HCT116 (cell line): Measurements from ENCODE around the gene E2F6. TPM values are rescaled to one million over a fixed set of nuclear protein-coding genes. Genes with fewer than 3 reads are reported as not detected.

Source experiments
- ATAC-seq: fragments of 200-7000 bp; cut with Tn5 transposase; 2 replicates; pipeline ENCODE4 v1.9.1; 2020; ENCODE audit warnings: mild to moderate bottlenecking, moderate library complexity
- BruUV-seq: library from RNA; stranded (reverse); fragments of 400-500 nt; replicated peaks from 2 replicates; lab custom pipeline; 2021; lab: Mats Ljungman, UMichigan
- CTCF ChIA-PET: fragments of 300-600 bp; sonication (Branson Sonifier 250); formaldehyde crosslinking; loops from one replicate; lab custom pipeline; 2021; ENCODE audit warnings: antibody characterized with exemption; lab: Charles Lee
- POLR2A ChIA-PET: fragments of 300-600, 350-600 bp; sonication (Branson Sonifier 250); formaldehyde crosslinking; loops from one replicate; lab custom pipeline; 2021; ENCODE audit warnings: antibody characterized with exemption; lab: Charles Lee
- RAD21 ChIA-PET, 2 experiments: fragments of 300-600 bp; sonication (Branson Sonifier 250); formaldehyde crosslinking; loops; one replicate each; lab custom pipeline; 2023; ENCODE audit warnings: low total read pairs in 2 of 2; ENCODE audit not compliant: uncharacterized antibody in 2 of 2, unreplicated experiment in 2 of 2, low non-redundant PET in 1 of 2; lab: Charles Lee
- DNase-seq: peaks from one replicate; pipeline ENCODE4 v3.0.0-alpha.2; 2010; ENCODE audit warnings: low read depth, low spot score
- H2AFZ ChIP-seq: fragments of 200-600 bp; shearing (Covaris generic), sonication (generic); 2 replicates; pipeline ENCODE4 v1.6.1; 2017; ENCODE audit warnings: low read depth, mixed run types, mixed read lengths, antibody characterized with exemption, low read length; ENCODE audit not compliant: poor library complexity, severe bottlenecking
- H3K27ac ChIP-seq: 2 replicates; pipeline ENCODE4 v1.5.1; 2012; ENCODE audit warnings: low read depth, low read length
- H3K27me3 ChIP-seq: fragments of 200-600 bp; sonication (generic); 2 replicates; pipeline ENCODE4 v1.6.1; 2016; ENCODE audit warnings: mixed run types, low read length, mixed read lengths; ENCODE audit not compliant: insufficient read depth
- H3K36me3 ChIP-seq, 2 experiments: fragments of 200-500 bp in 1 of 2; fragments of 200-600 bp in 1 of 2; sonication (Bioruptor generic) in 1 of 2; sonication (generic) in 1 of 2; 2 replicates each; pipeline versions ENCODE4 v1.5.1 to v1.6.1; 2014 to 2016; ENCODE audit warnings: low read length in 2 of 2, inconsistent platforms in 1 of 2, mixed read lengths in 1 of 2, mixed run types in 1 of 2; ENCODE audit not compliant: insufficient read depth in 2 of 2, control insufficient read depth in 1 of 2
- H3K4me1 ChIP-seq, 2 experiments: fragments of 200-600 bp in 1 of 2; sonication (generic) in 1 of 2; 2 replicates each; pipeline versions ENCODE4 v1.5.1 to v1.6.1; 2012 to 2017; ENCODE audit warnings: low read length in 2 of 2, inconsistent platforms in 1 of 2, mild to moderate bottlenecking in 1 of 2, mixed read lengths in 1 of 2, mixed run types in 1 of 2, moderate library complexity in 1 of 2; ENCODE audit not compliant: insufficient read depth in 2 of 2, control insufficient read depth in 1 of 2
- H3K4me2 ChIP-seq: fragments of 200-600 bp; sonication (generic); 2 replicates; pipeline ENCODE4 v1.6.1; 2017; ENCODE audit warnings: mixed run types, low read length, mixed read lengths
- H3K4me3 ChIP-seq, 2 experiments: fragments of 200-600 bp in 1 of 2; sonication (generic) in 1 of 2; replicated peaks in 1 of 2; 2 replicates each; pipeline ENCODE4 v1.5.1; 2011 to 2016; ENCODE audit warnings: low read length in 2 of 2, control low read depth in 1 of 2, low read depth in 1 of 2, mild to moderate bottlenecking in 1 of 2, mixed read lengths in 1 of 2, mixed run types in 1 of 2
- H3K79me2 ChIP-seq: fragments of 200-600 bp; sonication (generic); 2 replicates; pipeline ENCODE4 v1.6.1; 2017; ENCODE audit warnings: mild to moderate bottlenecking, mixed run types, low read length, moderate library complexity, mixed read lengths; ENCODE audit not compliant: insufficient read depth
- H3K9ac ChIP-seq: fragments of 200-600 bp; sonication (generic); 2 replicates; pipeline ENCODE4 v1.6.1; 2016; ENCODE audit warnings: low read length, mixed read lengths
- H3K9me2 ChIP-seq: fragments of 200-600 bp; sonication (generic), shearing (Covaris generic); 2 replicates; pipeline ENCODE4 v1.6.1; 2017; ENCODE audit warnings: mixed run types, mild to moderate bottlenecking, moderate library complexity; ENCODE audit not compliant: insufficient read depth
- H3K9me3 ChIP-seq, 2 experiments: fragments of 200-500 bp in 1 of 2; fragments of 200-600 bp in 1 of 2; sonication (Bioruptor generic) in 1 of 2; sonication (generic) in 1 of 2; 2 replicates each; pipeline ENCODE4 v1.6.1; 2014 to 2017; ENCODE audit warnings: low read length in 2 of 2, mixed read lengths in 2 of 2, inconsistent platforms in 1 of 2, low read depth in 1 of 2, mild to moderate bottlenecking in 1 of 2, mixed run types in 1 of 2, moderate library complexity in 1 of 2; ENCODE audit not compliant: control insufficient read depth in 1 of 2, insufficient read depth in 1 of 2
- H4K20me1 ChIP-seq: fragments of 200-600 bp; sonication (generic), shearing (Covaris generic); 2 replicates; pipeline ENCODE4 v1.6.1; 2017; ENCODE audit warnings: mixed run types, mild to moderate bottlenecking, moderate library complexity; ENCODE audit not compliant: insufficient read depth
- CBX3 ChIP-seq: IDR thresholded peaks from 2 replicates; pipeline ENCODE4 v1.6.1; 2012; ENCODE audit warnings: low read depth
- CEBPB ChIP-seq: IDR thresholded peaks from 2 replicates; pipeline ENCODE4 v1.6.1; 2012; ENCODE audit warnings: low read depth
- EGR1 ChIP-seq: IDR thresholded peaks from 2 replicates; pipeline ENCODE4 v1.6.1; 2012; ENCODE audit warnings: low read depth
- ELF1 ChIP-seq: IDR thresholded peaks from 2 replicates; pipeline ENCODE4 v1.6.1; 2012; ENCODE audit warnings: low read depth, borderline replicate concordance
- EZH2 ChIP-seq: fragments of 200-600 bp; sonication (generic); IDR thresholded peaks from 2 replicates; pipeline ENCODE4 v1.6.1; 2017; ENCODE audit warnings: antibody characterized with exemption, mixed run types
- EZH2phosphoT487 ChIP-seq: fragments of 200-600 bp; IDR thresholded peaks from 2 replicates; pipeline ENCODE4 v1.6.1; 2018; ENCODE audit warnings: antibody characterized with exemption, borderline replicate concordance
- FOSL1 ChIP-seq: IDR thresholded peaks from 2 replicates; pipeline ENCODE4 v1.6.1; 2012; ENCODE audit warnings: low read depth
- JUND ChIP-seq: IDR thresholded peaks from 2 replicates; pipeline ENCODE4 v1.6.1; 2012
- MAX ChIP-seq: IDR thresholded peaks from 2 replicates; pipeline ENCODE4 v1.6.1; 2012
- POLR2AphosphoS5 ChIP-seq: IDR thresholded peaks from 2 replicates; pipeline ENCODE4 v1.6.1; 2011; ENCODE audit warnings: mild to moderate bottlenecking, low read depth, low read length, moderate library complexity
- SRF ChIP-seq: IDR thresholded peaks from 2 replicates; pipeline ENCODE4 v1.6.1; 2012; ENCODE audit warnings: low read depth
- ZFX ChIP-seq: fragments of 450-650 bp; IDR thresholded peaks from 2 replicates; pipeline ENCODE4 v1.6.1; 2017
- ZNF274 ChIP-seq: fragments of 200-500 bp; sonication (Bioruptor generic); IDR thresholded peaks from 2 replicates; pipeline ENCODE4 v1.6.1; 2014; ENCODE audit warnings: mild to moderate bottlenecking, low read depth, low read length, inconsistent platforms
- intact Hi-C: fragments of 100-400 bp; cut with micrococcal nuclease; formaldehyde crosslinking; loops from 2 replicates; pipeline ENCODE4 v1.10.0; 2022
- total RNA-seq: library from RNA; stranded (reverse); gene quantifications from one replicate; pipeline ENCODE4 v1.2.1, GENCODE V29; 2021; ENCODE audit not compliant: unreplicated experiment

The E2F6 gene
- total RNA-seq, 1 experiment from 2014 or later: 22.8 TPM

DNA sequence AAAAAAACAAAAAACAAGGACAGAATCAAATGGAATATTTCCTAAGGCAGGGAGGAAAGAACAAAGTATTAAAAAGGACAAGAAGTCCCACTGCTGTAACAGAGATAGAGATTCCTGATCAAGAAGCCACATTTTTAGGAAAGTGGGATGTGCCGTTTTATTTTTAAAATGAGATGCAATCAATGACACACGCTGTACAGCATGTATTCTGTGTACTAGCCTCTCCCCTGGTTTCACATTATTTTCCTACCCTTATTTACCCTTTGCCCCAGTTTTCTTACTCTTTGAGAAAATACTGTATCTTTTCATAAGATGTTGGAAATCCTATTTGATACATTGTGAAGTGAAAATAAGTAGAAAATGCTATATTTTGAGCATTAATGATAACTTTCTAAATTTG lies 45.8 kb downstream of the E2F6 start (continued):
- no peak for TF ChIP-seq POLR2AphosphoS5
- no peak for TF ChIP-seq FOSL1
- TF ChIP-seq ZNF274: no peak
- TF ChIP-seq MAX: no peak

GRCh38 chr2:11419781-11420180 lies 46.2 kb downstream of the E2F6 start:
- no peaks in the 10 kb centered on the region for H3K36me3 ChIP-seq
- no TSS peak for BruUV-seq
- ChIA-PET RAD21 (no interaction called here), CTCF (no interaction called here), POLR2A (no interaction called here)
- no peak for TF ChIP-seq SRF
- TF ChIP-seq ZFX: no peak
- no peak for TF ChIP-seq FOSL1
- TF ChIP-seq ELF1: no peak
- TF ChIP-seq POLR2AphosphoS5: no peak
- TF ChIP-seq CEBPB: no peak
- TF ChIP-seq EGR1: no peak
- no peak for TF ChIP-seq EZH2phosphoT487
- no peak for TF ChIP-seq CBX3
- TF ChIP-seq EZH2: no peak
- TF ChIP-seq JUND: no peak
- no peaks in the 10 kb centered on the region for H3K9me2 ChIP-seq
- DNase-seq (no peak), ATAC-seq (no peak)
- no peaks in the 10 kb centered on the region for H3K4me1 ChIP-seq
- no peaks in the 10 kb centered on the region for H3K79me2 ChIP-seq
- H3K27ac ChIP-seq: no peak overlapping the region
- H4K20me1 ChIP-seq: no peaks in the 10 kb centered on the region
- no peak overlapping the region for H3K9ac ChIP-seq
- H3K4me2 ChIP-seq: no peak overlapping the region
- H3K9me3 ChIP-seq: peaks cover 0 to 6% of the 10 kb centered on the region in 2 experiments; a peak in 1 of 4 replicates
- intact Hi-C loops: no loop called here
- H2AFZ ChIP-seq: no peak overlapping the region
- H3K27me3 ChIP-seq: no peaks in the 10 kb centered on the region
- no peak overlapping the region for H3K4me3 ChIP-seq
